H1 (cell line): Measurements from ENCODE around the gene ANXA2. TPM values are rescaled to one million over a fixed set of nuclear protein-coding genes. Genes with fewer than 3 reads are reported as not detected.

Experiments used
- ATF2 ChIP-seq: IDR thresholded peaks from 2 replicates; pipeline ENCODE4 v1.6.1; 2012; ENCODE audit warnings: low read length, inconsistent platforms
- BRCA1 ChIP-seq: IDR thresholded peaks from 2 replicates; pipeline ENCODE4 v1.6.1; 2012; ENCODE audit warnings: low read depth, low read length, improper control_type of control experiment
- EZH2 ChIP-seq: fragments of 200-600 bp; sonication (generic); IDR thresholded peaks from 2 replicates; pipeline ENCODE4 v1.7.1; 2012; ENCODE audit warnings: low read depth, mild to moderate bottlenecking, moderate library complexity, low read length, inconsistent platforms; ENCODE audit not compliant: severe bottlenecking
- SIX5 ChIP-seq: IDR thresholded peaks from 2 replicates; pipeline ENCODE4 v1.6.1; 2011; ENCODE audit warnings: mild to moderate bottlenecking, low read depth, low read length
- SP4 ChIP-seq: IDR thresholded peaks from 2 replicates; pipeline ENCODE4 v1.6.1; 2012; ENCODE audit warnings: low read length, inconsistent platforms
- polyA plus RNA-seq, 7 experiments: library from polyadenylated mRNA; depleted of rRNA in 3 of 7; stranded (reverse) in 5 of 7; unstranded in 2 of 7; fragments of >200 nt in 5 of 7; fragments of 200-250 nt in 2 of 7; gene quantifications; 1 replicate in 5 of 7; 2 replicates in 1 of 7; 4 replicates in 1 of 7; pipeline versions ENCODE4 v1.2.1 to v1.2.3, GENCODE V29; 2011 to 2013; ENCODE audit warnings: missing spikeins in 2 of 7, mixed read lengths in 2 of 7
- total RNA-seq: library from RNA; stranded (reverse); fragmentation: NEBNext Ultra II Directional; extraction: Animal tissue kit (Norgen Biotek cat#: 25700); gene quantifications from 2 replicates; pipeline ENCODE4 v1.2.1, GENCODE V29; 2021

Gene ANXA2
- total and polyA plus RNA-seq, 2 of the 8 experiments (the other 6 are each of a cell fraction or from before 2014, with no cell fraction given) = 178 to 217 TPM

GRCh38 chr15:60364612-60364924 lies 33.2 kb downstream of the ANXA2 start (continued):
- TF ChIP-seq ATF2 = no peak
- no peak for TF ChIP-seq BRCA1
- TF ChIP-seq SIX5 = no peak
- TF ChIP-seq EZH2 = no peak
- TF ChIP-seq SP4 = no peak
